ENCODE results near the gene SNX9.

The SNX9 gene

GRCh38 chr6:157864185-157864761, 41.2 kb downstream of the SNX9 start:
- Histone ChIP-seq H3K4me3 (ENCODE audit: low read depth in 1 of 2, low read length in 2 of 2) (no peak overlapping the region), H3K36me3 (ENCODE audit: control insufficient read depth in 1 of 2, insufficient read depth in 2 of 2, low read length in 2 of 2) (peaks cover under 1 to 6% of the 10 kb centered on the region in 2 donors), H3K27me3 (ENCODE audit: low read depth, low read length) (no peaks in the 10 kb centered on the region), H3K27ac (ENCODE audit: low read length) (no peak overlapping the region), H3K9me3 (ENCODE audit: control insufficient read depth in 1 of 2, low read length in 2 of 2) (no peaks in the 10 kb centered on the region), H3K4me1 (ENCODE audit: control insufficient read depth in 1 of 2, insufficient read depth in 2 of 2, low read length in 2 of 2) (peaks cover 0 to 46% of the 10 kb centered on the region in 2 donors)

DNA sequence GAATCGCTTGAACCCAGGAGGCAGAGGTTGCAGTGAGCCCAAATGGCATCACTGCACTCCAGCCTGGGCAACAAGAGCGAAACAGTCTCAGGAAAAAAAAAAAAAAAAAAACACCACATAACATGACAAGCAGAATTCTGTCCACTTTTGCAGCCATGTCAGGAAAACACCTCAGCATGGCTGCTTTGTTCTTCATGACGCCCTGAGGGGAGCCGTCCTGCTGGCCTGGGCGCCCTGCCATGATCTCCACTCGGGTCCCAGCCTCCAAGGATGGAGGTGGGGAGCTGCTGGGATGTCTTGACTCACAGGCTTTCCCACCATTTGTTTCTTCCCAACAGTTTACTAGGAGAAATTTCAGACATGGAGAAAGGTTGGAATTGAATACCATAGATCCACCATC, 42.2 kb downstream of the SNX9 start:
- Histone ChIP-seq H3K4me3 (ENCODE audit: low read depth in 1 of 2, low read length in 2 of 2) (no peak overlapping the region), H3K27ac (ENCODE audit: low read length) (no peak overlapping the region), H3K4me1 (ENCODE audit: control insufficient read depth in 1 of 2, insufficient read depth in 2 of 2, low read length in 2 of 2) (peaks cover 0 to 37% of the 10 kb centered on the region in 2 donors), H3K9me3 (ENCODE audit: control insufficient read depth in 1 of 2, low read length in 2 of 2) (no peaks in the 10 kb centered on the region), H3K36me3 (ENCODE audit: control insufficient read depth in 1 of 2, insufficient read depth in 2 of 2, low read length in 2 of 2) (peaks cover 11 to 15% of the 10 kb centered on the region in 2 donors), H3K27me3 (ENCODE audit: low read depth, low read length) (no peaks in the 10 kb centered on the region)

GRCh38 chr6:157867155-157867559, 44.1 kb downstream of the SNX9 start:
- H3K4me1 ChIP-seq (ENCODE audit: control insufficient read depth in 1 of 2, insufficient read depth in 2 of 2, low read length in 2 of 2) = peaks cover 0 to 18% of the 10 kb centered on the region in 2 donors

DNA sequence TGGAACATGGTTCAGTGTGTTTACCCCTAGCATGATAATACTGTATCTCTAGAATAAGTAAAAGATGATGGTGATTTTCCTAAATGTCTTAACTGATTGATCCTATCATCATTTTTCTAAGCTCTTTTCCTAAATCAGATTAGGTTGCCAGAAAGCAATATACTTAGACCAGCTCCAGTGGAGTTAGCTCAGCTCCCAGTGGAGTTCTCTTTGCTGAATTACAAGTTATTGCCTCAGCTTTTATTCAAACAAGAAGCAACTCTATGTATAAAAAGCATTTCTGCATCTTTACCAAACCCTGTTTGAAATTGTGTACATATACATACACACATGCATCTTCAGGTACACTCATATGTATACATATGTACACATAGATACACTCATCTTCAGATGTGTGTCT, 44.9 kb downstream of the SNX9 start:
- H3K36me3 ChIP-seq (ENCODE audit: control insufficient read depth in 1 of 2, insufficient read depth in 2 of 2, low read length in 2 of 2) = peaks cover 16% of the 10 kb centered on the region in 2 donors
- no peak overlapping the region for H3K27ac ChIP-seq (ENCODE audit: low read length)
- H3K4me1 ChIP-seq (ENCODE audit: control insufficient read depth in 1 of 2, insufficient read depth in 2 of 2, low read length in 2 of 2) = peaks cover 0 to 17% of the 10 kb centered on the region in 2 donors

More at GRCh38 chr6:157867155-157867559, 44.1 kb downstream of the SNX9 start:
- Histone ChIP-seq H3K27ac (ENCODE audit: low read length) (no peak overlapping the region), H3K9me3 (ENCODE audit: control insufficient read depth in 1 of 2, low read length in 2 of 2) (no peaks in the 10 kb centered on the region), H3K27me3 (ENCODE audit: low read depth, low read length) (no peaks in the 10 kb centered on the region), H3K36me3 (ENCODE audit: control insufficient read depth in 1 of 2, insufficient read depth in 2 of 2, low read length in 2 of 2) (peaks cover 16% of the 10 kb centered on the region in 2 donors), H3K4me3 (ENCODE audit: low read depth in 1 of 2, low read length in 2 of 2) (no peak overlapping the region)

DNA sequence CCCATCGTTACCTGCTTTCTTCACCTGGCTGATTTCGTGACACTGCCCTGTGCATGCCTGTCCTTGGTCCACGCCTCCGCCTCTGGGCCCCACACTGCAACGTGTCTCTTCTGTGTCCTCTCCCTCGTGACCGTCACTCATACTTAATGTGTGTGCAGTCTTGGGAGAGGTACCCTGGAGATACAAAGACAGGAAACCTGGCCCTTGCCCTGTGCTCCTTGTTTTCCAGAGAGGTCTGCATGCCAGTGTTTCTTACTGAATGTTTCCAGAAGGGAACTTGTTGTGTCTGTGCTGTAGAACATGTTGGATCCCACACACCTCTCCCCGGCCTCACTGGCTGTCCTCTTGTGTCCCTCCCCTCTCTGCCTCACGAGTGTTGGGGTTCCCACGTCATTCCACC, 45.8 kb downstream of the SNX9 start:
- Histone ChIP-seq H3K27ac (ENCODE audit: low read length) (no peak overlapping the region), H3K36me3 (ENCODE audit: control insufficient read depth in 1 of 2, insufficient read depth in 2 of 2, low read length in 2 of 2) (peaks cover 16 to 18% of the 10 kb centered on the region in 2 donors), H3K9me3 (ENCODE audit: control insufficient read depth in 1 of 2, low read length in 2 of 2) (no peaks in the 10 kb centered on the region), H3K27me3 (ENCODE audit: low read depth, low read length) (no peaks in the 10 kb centered on the region), H3K4me1 (ENCODE audit: control insufficient read depth in 1 of 2, insufficient read depth in 2 of 2, low read length in 2 of 2) (peaks cover 0 to 17% of the 10 kb centered on the region in 2 donors), H3K4me3 (ENCODE audit: low read depth in 1 of 2, low read length in 2 of 2) (no peak overlapping the region)

More for the DNA sequence above, 44.9 kb downstream of the SNX9 start:
- Histone ChIP-seq H3K27me3 (ENCODE audit: low read depth, low read length) (no peaks in the 10 kb centered on the region), H3K9me3 (ENCODE audit: control insufficient read depth in 1 of 2, low read length in 2 of 2) (no peaks in the 10 kb centered on the region), H3K4me3 (ENCODE audit: low read depth in 1 of 2, low read length in 2 of 2) (no peak overlapping the region)

DNA sequence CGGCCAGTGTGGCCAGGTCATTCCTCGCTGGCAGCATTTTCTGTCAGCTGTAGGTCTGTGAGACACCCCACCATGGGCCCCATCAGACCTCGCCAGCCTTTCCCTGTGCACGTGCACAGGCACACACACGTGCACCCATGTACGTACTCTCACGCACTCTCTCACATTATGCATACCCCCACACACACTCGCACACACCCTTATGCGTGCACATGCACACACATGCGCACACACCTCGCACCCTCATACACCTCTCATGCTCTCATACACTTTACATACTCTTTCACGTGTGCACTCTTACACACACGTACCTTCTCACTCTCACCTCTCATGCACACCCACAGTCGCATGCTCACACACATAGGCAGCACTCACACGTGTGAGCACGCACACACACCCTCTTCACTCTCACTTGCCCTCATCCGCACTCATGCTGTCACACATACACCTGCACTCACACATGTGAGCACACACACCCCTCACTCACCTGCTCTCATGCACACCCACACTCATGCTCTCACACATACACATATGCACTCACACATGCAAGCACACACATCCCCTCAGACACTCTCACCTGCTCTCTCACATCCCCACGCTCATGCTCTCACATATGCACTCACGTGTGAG, 46.7 kb downstream of the SNX9 start:
- Histone ChIP-seq H3K27ac (ENCODE audit: low read length) (no peak overlapping the region), H3K9me3 (ENCODE audit: control insufficient read depth in 1 of 2, low read length in 2 of 2) (no peaks in the 10 kb centered on the region), H3K36me3 (ENCODE audit: control insufficient read depth in 1 of 2, insufficient read depth in 2 of 2, low read length in 2 of 2) (peaks cover 23 to 26% of the 10 kb centered on the region in 2 donors), H3K27me3 (ENCODE audit: low read depth, low read length) (no peaks in the 10 kb centered on the region), H3K4me1 (ENCODE audit: control insufficient read depth in 1 of 2, insufficient read depth in 2 of 2, low read length in 2 of 2) (peaks cover 0 to 9% of the 10 kb centered on the region in 2 donors), H3K4me3 (ENCODE audit: low read depth in 1 of 2, low read length in 2 of 2) (no peak overlapping the region)

- Histone ChIP-seq H3K36me3 (ENCODE audit: control insufficient read depth in 1 of 2, insufficient read depth in 2 of 2, low read length in 2 of 2) (peaks cover 35 to 55% of the 10 kb centered on the region in 2 donors), H3K4me1 (ENCODE audit: control insufficient read depth in 1 of 2, insufficient read depth in 2 of 2, low read length in 2 of 2) (no peaks in the 10 kb centered on the region), H3K9me3 (ENCODE audit: control insufficient read depth in 1 of 2, low read length in 2 of 2) (no peaks in the 10 kb centered on the region), H3K27me3 (ENCODE audit: low read depth, low read length) (no peaks in the 10 kb centered on the region), H3K4me3 (ENCODE audit: low read depth in 1 of 2, low read length in 2 of 2) (no peak overlapping the region), H3K27ac (ENCODE audit: low read length) (no peak overlapping the region)
Measured at GRCh38 chr6:157873735-157874344, 50.8 kb downstream of the SNX9 start.

GRCh38 chr6:157877149-157877548, 54.1 kb downstream of the SNX9 start:
- Histone ChIP-seq H3K36me3 (ENCODE audit: control insufficient read depth in 1 of 2, insufficient read depth in 2 of 2, low read length in 2 of 2) (peaks cover 21 to 42% of the 10 kb centered on the region in 2 donors), H3K4me3 (ENCODE audit: low read depth in 1 of 2, low read length in 2 of 2) (no peak overlapping the region), H3K27ac (ENCODE audit: low read length) (no peak overlapping the region), H3K4me1 (ENCODE audit: control insufficient read depth in 1 of 2, insufficient read depth in 2 of 2, low read length in 2 of 2) (no peaks in the 10 kb centered on the region), H3K27me3 (ENCODE audit: low read depth, low read length) (no peaks in the 10 kb centered on the region), H3K9me3 (ENCODE audit: control insufficient read depth in 1 of 2, low read length in 2 of 2) (no peaks in the 10 kb centered on the region)

GRCh38 chr6:157877573-157878438, 54.8 kb downstream of the SNX9 start:
- Histone ChIP-seq H3K27me3 (ENCODE audit: low read depth, low read length) (no peaks in the 10 kb centered on the region), H3K4me1 (ENCODE audit: control insufficient read depth in 1 of 2, insufficient read depth in 2 of 2, low read length in 2 of 2) (no peaks in the 10 kb centered on the region), H3K36me3 (ENCODE audit: control insufficient read depth in 1 of 2, insufficient read depth in 2 of 2, low read length in 2 of 2) (peaks cover 21 to 42% of the 10 kb centered on the region in 2 donors), H3K9me3 (ENCODE audit: control insufficient read depth in 1 of 2, low read length in 2 of 2) (no peaks in the 10 kb centered on the region), H3K27ac (ENCODE audit: low read length) (no peak overlapping the region), H3K4me3 (ENCODE audit: low read depth in 1 of 2, low read length in 2 of 2) (no peak overlapping the region)

DNA sequence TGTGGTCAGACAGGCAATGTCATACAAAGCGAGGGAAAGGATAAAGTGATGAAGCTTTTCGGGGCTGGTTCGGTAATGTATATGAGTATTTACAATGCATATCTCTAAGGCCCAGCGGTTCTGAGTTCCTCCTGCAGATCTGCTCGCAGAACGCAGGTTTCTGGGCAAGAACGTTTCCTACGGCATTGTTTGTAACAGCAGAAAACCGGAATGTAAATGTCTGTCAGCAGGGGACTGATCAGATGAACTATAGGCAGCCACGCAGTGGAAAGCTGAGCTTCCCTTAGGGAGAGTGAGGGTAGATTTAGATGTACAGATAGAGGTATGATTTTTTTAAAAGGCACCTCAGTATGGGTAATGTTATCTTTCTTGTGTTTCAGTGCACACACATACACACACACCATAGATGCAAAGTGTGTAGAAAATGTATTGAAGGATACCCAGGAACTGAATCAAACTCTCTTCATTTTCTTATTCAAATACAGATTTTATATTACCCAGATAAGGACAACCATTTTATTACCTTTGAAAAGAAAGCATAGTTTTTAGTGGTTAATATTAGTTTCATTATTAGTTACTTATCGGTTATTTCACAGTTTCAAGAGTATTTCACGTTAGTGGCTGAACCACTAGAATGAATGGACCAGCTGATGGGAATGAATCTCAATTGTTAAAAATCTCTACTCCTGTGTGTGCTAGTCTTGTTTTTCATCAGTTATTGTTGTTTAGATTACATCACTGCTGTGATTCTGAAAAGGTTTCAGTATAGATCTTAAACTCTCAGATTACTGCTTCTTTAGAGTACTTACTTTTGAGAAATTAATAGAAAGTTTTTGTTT, 56.2 kb downstream of the SNX9 start:
- peaks cover 17 to 36% of the 10 kb centered on the region in 2 donors for H3K36me3 ChIP-seq (ENCODE audit: control insufficient read depth in 1 of 2, insufficient read depth in 2 of 2, low read length in 2 of 2)
- H3K4me3 ChIP-seq (ENCODE audit: low read depth in 1 of 2, low read length in 2 of 2) = no peak overlapping the region
- no peaks in the 10 kb centered on the region for H3K9me3 ChIP-seq (ENCODE audit: control insufficient read depth in 1 of 2, low read length in 2 of 2)
- no peak overlapping the region for H3K27ac ChIP-seq (ENCODE audit: low read length)
- no peaks in the 10 kb centered on the region for H3K4me1 ChIP-seq (ENCODE audit: control insufficient read depth in 1 of 2, insufficient read depth in 2 of 2, low read length in 2 of 2)
- H3K27me3 ChIP-seq (ENCODE audit: low read depth, low read length) = no peaks in the 10 kb centered on the region
